ENCODE data around the gene MRPS9.
A peak's percentile ranks its signal among the peaks of the same experiment; 100 is the strongest.

The MRPS9 gene

GRCh38 chr2:105142239-105142638 is 104.4 kb downstream of the MRPS9 start:
- intact Hi-C loops (cut with DNase I): no loop called here
- DNase-seq: peak in 1 of 42 donors; percentile 41

GRCh38 chr2:105143094-105143466 is 105.2 kb downstream of the MRPS9 start:
- intact Hi-C loops (cut with DNase I): no loop called here
- DNase-seq: no peak

GRCh38 chr2:105143467-105144151 is 105.7 kb downstream of the MRPS9 start:
- intact Hi-C loops (cut with DNase I): no loop called here
- DNase-seq: peak in 40 of 42 donors; percentile 20 to 80 (median 62)

GRCh38 chr2:105144152-105144940 is 106.5 kb downstream of the MRPS9 start:
- DNase-seq: peak in 9 of 42 donors; percentile 6 to 45 (median 13)
- intact Hi-C loops (cut with DNase I): no loop called here

DNA sequence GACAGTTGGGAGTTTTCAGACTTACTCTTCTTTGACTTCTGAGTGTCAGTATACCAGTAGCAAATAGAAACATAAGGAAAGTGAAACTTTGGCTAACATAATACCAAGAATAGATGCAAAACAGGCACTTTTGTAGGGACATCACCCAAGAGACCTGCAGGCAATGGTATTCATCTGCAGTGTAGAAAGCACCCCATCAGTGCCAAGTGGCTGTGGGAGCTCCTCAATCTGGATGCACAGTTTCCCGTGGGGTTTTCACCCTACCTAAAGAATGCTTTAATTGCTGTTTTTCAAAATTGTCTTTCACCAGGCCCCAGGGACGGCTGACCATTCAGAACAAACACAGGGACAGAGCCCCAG is 107.1 kb downstream of the MRPS9 start:
- DNase-seq: peak in 1 of 42 donors; percentile 29
- intact Hi-C loops (cut with DNase I): no loop called here

DNA sequence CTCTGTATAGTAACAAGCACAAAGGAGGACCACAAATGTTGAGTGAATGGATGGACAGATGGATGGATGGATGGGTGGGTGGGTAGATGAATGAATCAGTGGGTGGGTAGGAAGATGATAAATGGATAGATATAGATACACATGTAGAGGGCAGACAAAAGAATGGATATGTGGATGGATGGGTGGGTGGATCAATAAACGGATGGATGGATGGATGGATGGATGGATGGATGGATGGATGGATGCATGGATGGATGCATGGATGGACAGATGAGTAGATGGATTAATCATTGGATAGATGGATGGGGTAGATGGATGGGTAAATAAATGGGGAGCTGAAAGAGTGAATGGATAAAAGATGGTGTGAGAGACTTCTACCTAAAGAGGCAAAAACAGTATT is 111.4 kb downstream of the MRPS9 start:
- intact Hi-C loops (cut with DNase I): no loop called here
- DNase-seq: no peak

Data from head of caudate nucleus (tissue), 42 donors.